ENCODE results near the gene ERBIN.
A peak's percentile ranks its signal among the peaks of the same experiment; 100 is the strongest.

The ERBIN gene

GRCh38 chr5:65932676-65933075, 6.3 kb downstream of the ERBIN start:
- Histone ChIP-seq H4K20me1 (ENCODE audit: control insufficient read depth, insufficient read depth, low read depth, low read length) (peaks cover 26% of the 10 kb centered on the region), H3F3A (ENCODE audit: control insufficient read depth, insufficient read depth) (peaks cover 28% of the 10 kb centered on the region), H3K9me2 (replicated peaks; ENCODE audit: control insufficient read depth, low read length) (no peaks in the 10 kb centered on the region), H3K4me1 (ENCODE audit: control insufficient read depth, low read length) (peaks cover 85% of the 10 kb centered on the region), H3K4me2 (ENCODE audit: low read length) (peak overlapping the region; percentile 52), H3K36me3 (ENCODE audit: control insufficient read depth, low read length) (peaks cover 52% of the 10 kb centered on the region), H3K4me3 (ENCODE audit: low read length) (peak overlapping the region; percentile 48), H3K27ac (ENCODE audit: low read depth, low read length) (peak overlapping the region; percentile 85), H3K27me3 (ENCODE audit: control insufficient read depth, low read length) (no peaks in the 10 kb centered on the region), H3K9me3 (ENCODE audit: control insufficient read depth, insufficient read depth, low read length) (no peaks in the 10 kb centered on the region), H3K79me2 (ENCODE audit: control insufficient read depth, low read length) (peaks cover 100% of the 10 kb centered on the region)
- TF ChIP-seq CTCF (IDR thresholded peaks at IDR 0.05; ENCODE audit: low read depth, low read length, poor library complexity, severe bottlenecking) (no peak), EZH2phosphoT487 (IDR thresholded peaks at IDR 0.05; ENCODE audit: borderline replicate concordance, low read length) (no peak)

- Histone ChIP-seq H3K36me3 (ENCODE audit: control insufficient read depth, low read length) (peaks cover 49% of the 10 kb centered on the region), H3K27me3 (ENCODE audit: control insufficient read depth, low read length) (no peaks in the 10 kb centered on the region), H3K4me2 (ENCODE audit: low read length) (peak overlapping the region; percentile 52)
These were observed 6.9 kb downstream of the ERBIN start for GRCh38 chr5:65933295-65933694.

DNA sequence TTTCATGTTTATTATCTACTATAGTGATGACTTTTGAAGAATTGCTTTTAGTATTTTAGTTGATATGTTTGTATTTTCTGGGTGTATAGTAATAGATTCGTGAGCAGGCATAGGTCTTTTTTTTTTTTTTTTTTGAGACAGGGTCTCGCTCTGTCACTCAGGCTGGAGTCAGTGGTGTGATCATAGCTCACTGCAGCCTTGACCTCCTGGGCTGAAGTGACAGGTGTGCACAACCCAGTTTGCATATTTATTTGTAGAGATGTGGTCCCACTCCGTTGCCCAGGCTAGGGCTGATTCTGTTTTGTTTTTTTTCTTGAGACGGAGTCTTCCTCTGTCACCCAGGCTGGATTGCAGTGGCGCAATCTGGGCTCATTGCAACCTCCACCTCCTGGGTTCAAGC, 11.9 kb downstream of the ERBIN start:
- peak overlapping the region; percentile 52 for H3K4me2 ChIP-seq (ENCODE audit: low read length)
- peak overlapping the region; percentile 85 for H3K27ac ChIP-seq (ENCODE audit: low read depth, low read length)
- H4K20me1 ChIP-seq (ENCODE audit: control insufficient read depth, insufficient read depth, low read depth, low read length), result peaks cover 9% of the 10 kb centered on the region; the same call in 1 of the 2 replicates

More at GRCh38 chr5:65933295-65933694, 6.9 kb downstream of the ERBIN start:
- Histone ChIP-seq H3K4me3 (ENCODE audit: low read length) (peak overlapping the region; percentile 48), H3F3A (ENCODE audit: control insufficient read depth, insufficient read depth) (peaks cover 33% of the 10 kb centered on the region), H3K79me2 (ENCODE audit: control insufficient read depth, low read length) (peaks cover 100% of the 10 kb centered on the region), H3K9me2 (replicated peaks; ENCODE audit: control insufficient read depth, low read length) (no peaks in the 10 kb centered on the region), H4K20me1 (ENCODE audit: control insufficient read depth, insufficient read depth, low read depth, low read length) (peaks cover 26% of the 10 kb centered on the region), H3K4me1 (ENCODE audit: control insufficient read depth, low read length) (peaks cover 91% of the 10 kb centered on the region), H3K9me3 (ENCODE audit: control insufficient read depth, insufficient read depth, low read length) (no peaks in the 10 kb centered on the region), H3K27ac (ENCODE audit: low read depth, low read length) (peak overlapping the region; percentile 85)
- TF ChIP-seq CTCF (IDR thresholded peaks at IDR 0.05; ENCODE audit: low read depth, low read length, poor library complexity, severe bottlenecking) (no peak), EZH2phosphoT487 (IDR thresholded peaks at IDR 0.05; ENCODE audit: borderline replicate concordance, low read length) (no peak)

More for the DNA sequence above, 11.9 kb downstream of the ERBIN start:
- TF ChIP-seq CTCF (IDR thresholded peaks at IDR 0.05; ENCODE audit: low read depth, low read length, poor library complexity, severe bottlenecking), result no peak
- TF ChIP-seq EZH2phosphoT487 (IDR thresholded peaks at IDR 0.05; ENCODE audit: borderline replicate concordance, low read length), result no peak
- H3K9me2 ChIP-seq (replicated peaks; ENCODE audit: control insufficient read depth, low read length), result no peaks in the 10 kb centered on the region
- H3K4me3 ChIP-seq (ENCODE audit: low read length), result peak overlapping the region; percentile 69
- peaks cover 84% of the 10 kb centered on the region for H3K79me2 ChIP-seq (ENCODE audit: control insufficient read depth, low read length)
- H3K36me3 ChIP-seq (ENCODE audit: control insufficient read depth, low read length), result peaks cover 31% of the 10 kb centered on the region
- H3F3A ChIP-seq (ENCODE audit: control insufficient read depth, insufficient read depth), result peaks cover 30% of the 10 kb centered on the region
- no peaks in the 10 kb centered on the region for H3K27me3 ChIP-seq (ENCODE audit: control insufficient read depth, low read length)
- H3K9me3 ChIP-seq (ENCODE audit: control insufficient read depth, insufficient read depth, low read length), result no peaks in the 10 kb centered on the region
- peaks cover 71% of the 10 kb centered on the region for H3K4me1 ChIP-seq (ENCODE audit: control insufficient read depth, low read length)
